DOHH2 (cell line): ENCODE measurements around the gene MARK4.

Experiments
- H3F3A ChIP-seq: fragments of 200-600 bp; sonication (generic), shearing (Covaris generic); 2 replicates; pipeline ENCODE4 v1.6.0; 2016; ENCODE audit warnings: antibody characterized with exemption, mild to moderate bottlenecking; ENCODE audit not compliant: control insufficient read depth, insufficient read depth
- H3K27ac ChIP-seq: fragments of 200-600 bp; sonication (generic); 2 replicates; pipeline ENCODE4 v1.5.1; 2014; ENCODE audit warnings: low read depth, mild to moderate bottlenecking, low read length, moderate library complexity
- H3K27me3 ChIP-seq: fragments of 200-600 bp; sonication (generic); 2 replicates; pipeline ENCODE4 v1.6.1; 2014; ENCODE audit warnings: mild to moderate bottlenecking, low read length, mixed read lengths; ENCODE audit not compliant: control insufficient read depth
- H3K36me3 ChIP-seq: fragments of 200-600 bp; sonication (generic); 2 replicates; pipeline ENCODE4 v1.6.1; 2014; ENCODE audit warnings: mild to moderate bottlenecking, low read length, moderate library complexity, mixed read lengths; ENCODE audit not compliant: control insufficient read depth
- H3K4me1 ChIP-seq: fragments of 200-600 bp; sonication (generic); 2 replicates; pipeline ENCODE4 v1.6.1; 2014; ENCODE audit warnings: mild to moderate bottlenecking, low read length, mixed read lengths; ENCODE audit not compliant: control insufficient read depth
- H3K4me2 ChIP-seq: fragments of 200-600 bp; sonication (generic); 2 replicates; pipeline ENCODE4 v1.6.0; 2014; ENCODE audit warnings: mild to moderate bottlenecking, low read length, moderate library complexity
- H3K4me3 ChIP-seq: fragments of 200-600 bp; sonication (generic); 2 replicates; pipeline ENCODE4 v1.5.1; 2014; ENCODE audit warnings: mild to moderate bottlenecking, low read length, mixed read lengths
- H3K79me2 ChIP-seq: fragments of 200-600 bp; sonication (generic); 2 replicates; pipeline ENCODE4 v1.6.1; 2014; ENCODE audit warnings: mild to moderate bottlenecking, low read length, mixed read lengths; ENCODE audit not compliant: control insufficient read depth
- H3K9me2 ChIP-seq: fragments of 200-600 bp; sonication (generic); replicated peaks from 2 replicates; pipeline ENCODE4 v1.6.1; 2014; ENCODE audit warnings: mild to moderate bottlenecking, low read length, mixed read lengths; ENCODE audit not compliant: control insufficient read depth
- H3K9me3 ChIP-seq: fragments of 200-600 bp; sonication (generic); 2 replicates; pipeline ENCODE4 v1.6.1; 2014; ENCODE audit warnings: antibody characterized with exemption, low read length, mixed read lengths; ENCODE audit not compliant: control insufficient read depth, insufficient read depth
- H4K20me1 ChIP-seq: fragments of 200-600 bp; sonication (generic); 2 replicates; pipeline ENCODE4 v1.6.0; 2014; ENCODE audit warnings: low read depth, mild to moderate bottlenecking, antibody characterized with exemption, low read length, moderate library complexity; ENCODE audit not compliant: control insufficient read depth, insufficient read depth
- EZH2phosphoT487 ChIP-seq: fragments of 200-600 bp; sonication (generic); IDR thresholded peaks from 2 replicates; pipeline ENCODE4 v1.6.1; 2017; ENCODE audit warnings: borderline replicate concordance, mild to moderate bottlenecking, antibody characterized with exemption, low read length, moderate library complexity, mixed read lengths
- TF ChIP-seq, protein P1 (sequence below): fragments of 200-600 bp; sonication (generic); IDR thresholded peaks from one replicate; pipeline ENCODE4 v1.5.1; 2014; ENCODE audit warnings: antibody characterized with exemption, mild to moderate bottlenecking, low read depth, low read length; ENCODE audit not compliant: poor library complexity, severe bottlenecking

The MARK4 gene

DNA sequence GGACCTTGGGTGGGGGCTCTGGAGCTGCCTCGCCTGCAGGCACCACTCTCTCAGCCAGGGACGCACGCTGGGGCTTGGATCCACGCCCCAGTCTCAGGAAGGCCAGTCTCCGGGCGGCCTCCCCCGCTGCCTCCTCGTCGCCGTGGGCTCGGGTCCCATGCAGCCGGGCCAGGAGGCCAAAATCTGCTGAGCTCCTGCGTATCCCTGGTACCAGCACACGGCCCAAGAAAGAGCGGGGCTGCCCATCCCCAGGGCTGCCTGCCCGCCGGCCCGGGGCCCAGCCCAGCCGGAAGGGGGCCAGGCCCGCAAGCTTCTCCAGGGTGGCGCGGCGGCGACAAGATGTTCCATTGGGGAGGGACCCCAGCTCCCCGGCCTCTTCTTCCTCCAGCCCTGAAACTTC, 12.5 kb upstream of the MARK4 start:
- H3K4me2 ChIP-seq = no peak overlapping the region
- H3K9me2 ChIP-seq = no peaks in the 10 kb centered on the region
- no peaks in the 10 kb centered on the region for H3K79me2 ChIP-seq
- H3F3A ChIP-seq = no peaks in the 10 kb centered on the region
- H3K4me3 ChIP-seq = no peak overlapping the region
- H3K27me3 ChIP-seq = peaks cover 4% of the 10 kb centered on the region; the same call in 1 of the 2 replicates
- H3K9me3 ChIP-seq = no peaks in the 10 kb centered on the region
- no peaks in the 10 kb centered on the region for H3K36me3 ChIP-seq
- peaks cover 8% of the 10 kb centered on the region for H3K4me1 ChIP-seq
- no peaks in the 10 kb centered on the region for H4K20me1 ChIP-seq
- TF ChIP-seq, protein P1, sequence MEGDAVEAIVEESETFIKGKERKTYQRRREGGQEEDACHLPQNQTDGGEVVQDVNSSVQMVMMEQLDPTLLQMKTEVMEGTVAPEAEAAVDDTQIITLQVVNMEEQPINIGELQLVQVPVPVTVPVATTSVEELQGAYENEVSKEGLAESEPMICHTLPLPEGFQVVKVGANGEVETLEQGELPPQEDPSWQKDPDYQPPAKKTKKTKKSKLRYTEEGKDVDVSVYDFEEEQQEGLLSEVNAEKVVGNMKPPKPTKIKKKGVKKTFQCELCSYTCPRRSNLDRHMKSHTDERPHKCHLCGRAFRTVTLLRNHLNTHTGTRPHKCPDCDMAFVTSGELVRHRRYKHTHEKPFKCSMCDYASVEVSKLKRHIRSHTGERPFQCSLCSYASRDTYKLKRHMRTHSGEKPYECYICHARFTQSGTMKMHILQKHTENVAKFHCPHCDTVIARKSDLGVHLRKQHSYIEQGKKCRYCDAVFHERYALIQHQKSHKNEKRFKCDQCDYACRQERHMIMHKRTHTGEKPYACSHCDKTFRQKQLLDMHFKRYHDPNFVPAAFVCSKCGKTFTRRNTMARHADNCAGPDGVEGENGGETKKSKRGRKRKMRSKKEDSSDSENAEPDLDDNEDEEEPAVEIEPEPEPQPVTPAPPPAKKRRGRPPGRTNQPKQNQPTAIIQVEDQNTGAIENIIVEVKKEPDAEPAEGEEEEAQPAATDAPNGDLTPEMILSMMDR = no peak
- no peak for TF ChIP-seq EZH2phosphoT487
- H3K27ac ChIP-seq = no peak overlapping the region

DNA sequence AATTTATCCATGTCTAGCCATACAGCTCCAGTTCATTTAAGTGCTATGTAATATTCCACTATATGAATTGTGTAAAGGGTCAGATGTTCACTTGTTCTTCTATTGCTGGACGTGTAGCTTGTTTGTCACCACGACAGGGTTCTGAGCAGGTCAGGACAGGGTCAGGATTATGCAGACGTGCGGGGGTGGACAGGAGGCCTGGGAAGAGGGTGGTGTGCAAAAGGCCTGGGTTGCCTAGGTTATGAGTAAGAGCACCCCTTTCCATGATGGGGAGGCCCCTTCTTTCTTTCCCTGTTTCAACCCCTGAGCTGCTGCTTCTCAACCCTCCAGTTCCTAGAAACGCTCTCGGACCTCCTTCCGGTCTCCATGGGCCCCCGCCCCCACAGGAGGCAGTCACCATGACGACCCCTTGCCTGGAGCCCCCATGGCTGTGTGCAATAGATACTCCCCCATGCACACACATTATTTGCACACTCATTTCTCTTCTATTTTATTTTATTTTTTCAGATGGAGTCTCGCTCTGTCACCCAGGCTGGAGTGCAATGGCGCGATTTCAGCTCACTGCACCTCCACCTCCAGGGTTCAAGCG, 7.8 kb upstream of the MARK4 start:
- no peaks in the 10 kb centered on the region for H3K9me2 ChIP-seq
- H3K4me1 ChIP-seq = no peaks in the 10 kb centered on the region
- H3F3A ChIP-seq = no peaks in the 10 kb centered on the region
- TF ChIP-seq, protein P1 = no peak
- TF ChIP-seq EZH2phosphoT487 = no peak
- H3K4me2 ChIP-seq = no peak overlapping the region
- no peak overlapping the region for H3K27ac ChIP-seq
- H4K20me1 ChIP-seq = no peaks in the 10 kb centered on the region
- H3K4me3 ChIP-seq = no peak overlapping the region
- no peaks in the 10 kb centered on the region for H3K79me2 ChIP-seq
- peaks cover 8% of the 10 kb centered on the region; the same call in 1 of the 2 replicates for H3K27me3 ChIP-seq
- no peaks in the 10 kb centered on the region for H3K9me3 ChIP-seq
- H3K36me3 ChIP-seq = no peaks in the 10 kb centered on the region

DNA sequence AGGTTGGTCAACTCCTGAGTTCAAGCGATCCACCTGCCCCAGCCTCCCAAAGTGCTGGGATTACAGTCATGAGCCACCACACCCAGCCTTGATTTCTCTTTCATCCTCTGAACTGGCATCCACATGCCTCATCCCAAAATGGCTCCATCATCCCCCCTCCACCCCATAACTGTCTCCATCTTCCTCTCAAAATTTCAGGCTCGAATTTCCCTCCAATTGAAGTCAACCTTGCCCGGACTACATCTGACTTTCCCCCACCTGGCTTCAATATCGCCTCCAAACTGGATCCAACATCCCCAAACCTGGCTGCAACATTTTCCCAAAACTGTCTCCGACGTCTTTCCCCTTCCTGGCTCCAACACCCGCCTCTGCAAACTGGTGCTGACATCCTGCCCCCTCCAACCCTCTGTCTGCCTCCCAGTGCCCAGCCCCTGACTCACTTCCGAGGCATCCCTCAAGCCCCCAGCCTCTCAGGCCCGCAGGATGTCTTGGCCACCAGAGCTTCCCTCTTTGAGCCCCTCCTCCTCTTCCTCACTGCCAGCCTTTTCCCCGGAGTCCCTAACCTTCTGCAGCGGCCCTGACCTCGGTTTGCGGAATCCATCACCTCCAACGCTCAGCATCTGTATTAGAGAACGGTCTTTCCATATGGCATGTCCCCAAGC, 6.8 kb upstream of the MARK4 start:
- Histone ChIP-seq H3K9me3 (no peaks in the 10 kb centered on the region), H3K9me2 (no peaks in the 10 kb centered on the region), H3K4me2 (no peak overlapping the region), H3K79me2 (no peaks in the 10 kb centered on the region), H3K27ac (no peak overlapping the region), H4K20me1 (no peaks in the 10 kb centered on the region), H3K36me3 (no peaks in the 10 kb centered on the region), H3K4me1 (peaks cover 3% of the 10 kb centered on the region), H3K27me3 (peaks cover 10% of the 10 kb centered on the region; the same call in 1 of the 2 replicates), H3F3A (0 out of 2 replicates have a peak, but pooled peaks cover 3% of the 10 kb centered on the region), H3K4me3 (no peak overlapping the region)
- TF ChIP-seq, protein P1 = no peak
- no peak for TF ChIP-seq EZH2phosphoT487
